Mesothelial cell of epicardium (in vitro differentiated cells): ENCODE measurements around the gene KIRREL1. TPM values are rescaled to one million over a fixed set of nuclear protein-coding genes. Genes with fewer than 3 reads are reported as not detected.

Source experiments
- DNase-seq, 2 experiments: peaks; one replicate each; pipeline ENCODE4 v3.0.0; 2021; ENCODE audit warnings: low spot score in 2 of 2; ENCODE audit not compliant: unreplicated experiment in 2 of 2
- H3K27ac Mint-ChIP-seq: 2 replicates; pipeline ENCODE4 v1.8.0; 2021; ENCODE audit warnings: mixed read lengths
- H3K27me3 Mint-ChIP-seq: 2 replicates; pipeline ENCODE4 v1.8.0; 2021; ENCODE audit warnings: low read depth, mixed read lengths
- H3K36me3 Mint-ChIP-seq: 2 replicates; pipeline ENCODE4 v1.8.0; 2021; ENCODE audit warnings: mixed read lengths
- H3K4me1 Mint-ChIP-seq: 2 replicates; pipeline ENCODE4 v1.8.0; 2021; ENCODE audit warnings: mixed read lengths
- H3K4me3 Mint-ChIP-seq: 2 replicates; pipeline ENCODE4 v1.8.0; 2021; ENCODE audit warnings: mild to moderate bottlenecking, moderate library complexity, mixed read lengths
- H3K9me3 Mint-ChIP-seq: 2 replicates; pipeline ENCODE4 v1.8.0; 2021; ENCODE audit warnings: mixed read lengths
- total RNA-seq: library from RNA; stranded (reverse); gene quantifications from 3 replicates; pipeline ENCODE4 v1.2.1, GENCODE V29; 2021
- TF ChIP-seq, protein P1 (sequence below): fragments of 200-600 bp; sonication (generic); IDR thresholded peaks from one replicate; pipeline ENCODE4 v1.5.0; 2021; ENCODE audit warnings: antibody characterized with exemption; ENCODE audit not compliant: unreplicated experiment

The KIRREL1 gene
- total RNA-seq, 1 donor from 2014 or later = 178 TPM

DNA sequence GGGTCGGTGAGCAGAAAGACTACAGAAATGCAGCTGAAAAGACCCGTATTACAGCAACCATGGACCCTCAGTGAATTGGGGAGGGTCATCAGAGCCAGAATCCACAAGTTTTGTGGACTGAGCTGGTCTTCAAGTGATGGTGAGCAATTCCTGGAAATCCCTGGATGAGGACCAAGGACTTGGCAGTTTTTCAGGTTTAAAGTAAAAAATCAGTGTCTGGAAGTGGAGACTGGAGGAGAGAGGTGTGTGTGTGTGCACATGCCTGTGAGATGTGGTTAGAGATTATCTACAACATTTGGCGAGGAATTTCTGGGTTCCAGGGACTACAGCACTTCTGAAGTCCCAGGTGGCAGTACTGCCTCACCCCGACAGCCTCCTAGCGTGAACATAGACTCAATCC lies 56.4 kb downstream of the KIRREL1 start:
- H3K27ac Mint-ChIP-seq = no peak overlapping the region
- peaks cover 35% of the 10 kb centered on the region for H3K4me1 Mint-ChIP-seq
- H3K27me3 Mint-ChIP-seq = no peaks in the 10 kb centered on the region
- no peaks in the 10 kb centered on the region for H3K9me3 Mint-ChIP-seq
- no peak overlapping the region for H3K4me3 Mint-ChIP-seq
- DNase-seq = no peak
- peaks cover 25% of the 10 kb centered on the region for H3K36me3 Mint-ChIP-seq
- TF ChIP-seq, protein P1, sequence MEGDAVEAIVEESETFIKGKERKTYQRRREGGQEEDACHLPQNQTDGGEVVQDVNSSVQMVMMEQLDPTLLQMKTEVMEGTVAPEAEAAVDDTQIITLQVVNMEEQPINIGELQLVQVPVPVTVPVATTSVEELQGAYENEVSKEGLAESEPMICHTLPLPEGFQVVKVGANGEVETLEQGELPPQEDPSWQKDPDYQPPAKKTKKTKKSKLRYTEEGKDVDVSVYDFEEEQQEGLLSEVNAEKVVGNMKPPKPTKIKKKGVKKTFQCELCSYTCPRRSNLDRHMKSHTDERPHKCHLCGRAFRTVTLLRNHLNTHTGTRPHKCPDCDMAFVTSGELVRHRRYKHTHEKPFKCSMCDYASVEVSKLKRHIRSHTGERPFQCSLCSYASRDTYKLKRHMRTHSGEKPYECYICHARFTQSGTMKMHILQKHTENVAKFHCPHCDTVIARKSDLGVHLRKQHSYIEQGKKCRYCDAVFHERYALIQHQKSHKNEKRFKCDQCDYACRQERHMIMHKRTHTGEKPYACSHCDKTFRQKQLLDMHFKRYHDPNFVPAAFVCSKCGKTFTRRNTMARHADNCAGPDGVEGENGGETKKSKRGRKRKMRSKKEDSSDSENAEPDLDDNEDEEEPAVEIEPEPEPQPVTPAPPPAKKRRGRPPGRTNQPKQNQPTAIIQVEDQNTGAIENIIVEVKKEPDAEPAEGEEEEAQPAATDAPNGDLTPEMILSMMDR = no peak

DNA sequence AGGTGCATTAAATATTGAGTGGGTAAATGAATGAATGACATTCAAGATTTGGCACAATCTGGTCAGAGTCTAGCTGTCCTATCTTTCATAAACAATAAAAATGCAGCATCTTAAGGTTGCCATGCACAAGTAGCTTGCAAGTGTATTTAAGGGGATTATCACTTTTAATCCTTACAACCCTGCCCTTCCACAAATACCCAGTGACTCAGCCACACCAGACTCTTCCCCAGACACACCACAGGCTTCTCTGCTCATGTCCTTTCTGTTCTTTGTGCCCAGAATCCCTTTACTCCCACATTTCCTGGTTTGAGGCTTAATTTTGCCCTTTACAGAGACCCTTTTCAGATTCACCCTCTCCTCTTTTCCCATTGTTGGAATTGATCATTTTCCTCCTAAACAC lies 59.8 kb downstream of the KIRREL1 start:
- TF ChIP-seq, protein P1 = no peak
- Mint-ChIP-seq H3K27ac (peak overlapping the region; percentile 44), H3K4me1 (peaks cover 35% of the 10 kb centered on the region), H3K36me3 (peaks cover 26% of the 10 kb centered on the region), H3K27me3 (no peaks in the 10 kb centered on the region), H3K4me3 (no peak overlapping the region), H3K9me3 (no peaks in the 10 kb centered on the region)
- DNase-seq = no peak

- Mint-ChIP-seq H3K4me3 (no peak overlapping the region), H3K27me3 (no peaks in the 10 kb centered on the region), H3K4me1 (peaks cover 46% of the 10 kb centered on the region), H3K36me3 (peaks cover 26% of the 10 kb centered on the region), H3K27ac (no peak overlapping the region), H3K9me3 (no peaks in the 10 kb centered on the region)
- TF ChIP-seq, protein P1 = no peak
- no peak for DNase-seq
These were observed 61.3 kb downstream of the KIRREL1 start for GRCh38 chr1:158054721-158055120.

DNA sequence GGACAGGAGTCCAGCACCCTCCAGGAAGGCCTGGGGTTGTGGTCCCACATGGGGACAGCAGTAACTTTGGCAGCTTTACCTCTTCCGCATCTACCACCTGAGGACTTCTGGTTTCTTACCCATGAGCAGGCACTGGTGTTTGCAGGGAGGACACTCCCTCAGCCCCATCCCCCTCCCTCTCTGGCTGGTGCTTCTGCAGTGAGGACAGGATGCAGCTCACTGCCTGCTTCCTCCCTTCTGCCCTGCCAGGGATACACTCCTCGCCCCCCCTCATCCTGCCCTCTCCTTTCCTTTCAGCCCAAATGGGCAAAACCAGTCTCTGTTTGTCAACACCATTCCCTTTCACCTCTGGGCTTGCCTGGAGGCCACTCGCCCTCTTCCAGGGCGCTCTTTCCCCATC lies 62.4 kb downstream of the KIRREL1 start:
- DNase-seq = no peak
- H3K4me1 Mint-ChIP-seq = peaks cover 54% of the 10 kb centered on the region
- H3K27ac Mint-ChIP-seq = no peak overlapping the region
- H3K27me3 Mint-ChIP-seq = no peaks in the 10 kb centered on the region
- H3K4me3 Mint-ChIP-seq = no peak overlapping the region
- H3K9me3 Mint-ChIP-seq = no peaks in the 10 kb centered on the region
- TF ChIP-seq, protein P1 = no peak
- H3K36me3 Mint-ChIP-seq = peaks cover 26% of the 10 kb centered on the region

DNA sequence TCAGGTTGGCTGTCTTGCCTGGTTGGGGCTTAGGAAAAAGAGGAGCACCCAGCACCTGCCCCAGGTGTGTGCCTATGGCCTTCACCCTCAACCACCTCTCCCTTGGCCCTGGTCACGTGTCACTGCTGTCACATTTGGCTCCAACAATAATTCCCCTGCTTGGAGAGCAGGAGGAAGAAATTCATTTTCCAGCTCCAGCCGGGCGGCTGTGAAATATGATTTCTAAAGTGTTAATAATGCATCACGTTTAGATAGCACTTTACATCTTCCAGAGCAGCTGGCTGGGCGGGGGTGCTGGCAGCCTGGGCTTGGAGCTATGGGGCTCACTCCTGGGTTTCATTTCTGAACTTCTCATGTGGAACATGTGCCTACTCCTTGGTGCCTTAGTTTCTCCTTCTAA lies 63.1 kb downstream of the KIRREL1 start:
- H3K4me1 Mint-ChIP-seq = peaks cover 53% of the 10 kb centered on the region
- TF ChIP-seq, protein P1 = no peak
- H3K36me3 Mint-ChIP-seq = peaks cover 22% of the 10 kb centered on the region
- no peak for DNase-seq
- no peaks in the 10 kb centered on the region for H3K27me3 Mint-ChIP-seq
- H3K27ac Mint-ChIP-seq = no peak overlapping the region
- no peaks in the 10 kb centered on the region for H3K9me3 Mint-ChIP-seq
- H3K4me3 Mint-ChIP-seq = no peak overlapping the region
